VCaP (cell line): ENCODE measurements around the gene AUTS2.

Experiments used
- H3K27ac ChIP-seq: fragments of 450-650 bp; 2 replicates; pipeline ENCODE4 v1.5.1; 2017
- CTCF ChIP-seq: fragments of 450-650 bp; conservative IDR thresholded peaks from 2 replicates; pipeline ENCODE4 v1.5.1; 2017; ENCODE audit warnings: mild to moderate bottlenecking, moderate library complexity

Gene AUTS2

GRCh38 chr7:69608878-69609277 lies 10.6 kb downstream of the AUTS2 start:
- no peak for TF ChIP-seq CTCF
- no peak overlapping the region for H3K27ac ChIP-seq

- no peak for TF ChIP-seq CTCF
- H3K27ac ChIP-seq = no peak overlapping the region
Observed at GRCh38 chr7:69609541-69610373, 11.5 kb downstream of the AUTS2 start.

- H3K27ac ChIP-seq = no peak overlapping the region
- TF ChIP-seq CTCF = no peak
Observed at GRCh38 chr7:69610374-69611084, 12.3 kb downstream of the AUTS2 start.

DNA sequence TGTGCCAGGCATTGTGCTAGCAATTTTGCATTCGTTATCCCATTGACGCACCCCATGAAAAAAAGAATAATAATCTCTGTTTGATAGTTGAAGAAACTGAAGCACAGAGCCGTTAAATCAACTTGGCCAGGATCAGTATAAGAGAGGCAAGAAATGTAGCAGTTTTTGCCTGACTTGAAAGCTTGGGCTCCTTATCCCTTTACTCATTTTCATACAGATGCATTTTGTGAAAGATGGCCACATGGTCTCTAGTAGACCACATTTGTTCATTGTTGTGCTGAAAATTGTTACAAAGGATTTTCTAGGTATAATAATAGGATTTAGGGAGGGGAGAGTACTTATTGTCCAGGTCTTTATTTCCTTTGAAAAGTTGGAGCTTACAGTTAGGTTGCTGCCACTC lies 14.7 kb downstream of the AUTS2 start:
- no peak overlapping the region for H3K27ac ChIP-seq
- no peak for TF ChIP-seq CTCF

- H3K27ac ChIP-seq = no peak overlapping the region
- TF ChIP-seq CTCF = no peak
Observed at GRCh38 chr7:69613846-69614245, 15.6 kb downstream of the AUTS2 start.

- H3K27ac ChIP-seq = no peak overlapping the region
- TF ChIP-seq CTCF = no peak
Observed at GRCh38 chr7:69615685-69616084, 17.4 kb downstream of the AUTS2 start.

GRCh38 chr7:69617364-69617763 lies 19.1 kb downstream of the AUTS2 start:
- no peak for TF ChIP-seq CTCF

More at GRCh38 chr7:69617364-69617763, 19.1 kb downstream of the AUTS2 start:
- no peak overlapping the region for H3K27ac ChIP-seq
